A673 (cell line): Measurements from ENCODE around the gene SFTPB.

Experiments
- CTCF ChIP-seq: fragments of 300-800, 200-600 bp; sonication (generic); conservative IDR thresholded peaks from 2 replicates; pipeline ENCODE4 v1.5.1; 2017; ENCODE audit warnings: low read depth, mild to moderate bottlenecking, antibody characterized with exemption, low read length, moderate library complexity, mixed read lengths
- EZH2 ChIP-seq: fragments of 200-600 bp; sonication (generic); IDR thresholded peaks from 2 replicates; pipeline ENCODE4 v1.6.1; 2017; ENCODE audit warnings: borderline replicate concordance, low read depth, mild to moderate bottlenecking, mixed read lengths, antibody characterized with exemption, low read length; ENCODE audit not compliant: poor library complexity, severe bottlenecking

GRCh38 chr2:85663594-85664565 lies 4.1 kb downstream of the SFTPB start:
- TF ChIP-seq CTCF (no peak), EZH2 (no peak)
